Gastrocnemius medialis (tissue), 4 donors: ENCODE measurements around the gene ZBTB47. TPM values are rescaled to one million over a fixed set of nuclear protein-coding genes. Genes with fewer than 3 reads are reported as not detected.

ENCODE experiments used
- ATAC-seq, 2 donors: fragments of 150-250 bp; one replicate each; pipeline ENCODE4 v1.9.1; 2016
- DNase-seq, 2 donors: peaks; one replicate each; pipeline ENCODE4 v3.0.0-alpha.2; 2019
- H3K27ac ChIP-seq, 4 donors: fragments of 200-600 bp; sonication (generic); 1 replicate in 1 of 4; 2 replicates in 3 of 4; pipeline ENCODE4 v1.5.1; 2016 to 2018; ENCODE audit warnings: mild to moderate bottlenecking in 2 of 4, moderate library complexity in 1 of 4
- H3K27me3 ChIP-seq, 3 donors: fragments of 200-600 bp; sonication (generic) in 2 of 3; 1 replicate in 1 of 3; 2 replicates in 2 of 3; pipeline versions ENCODE4 v1.5.1 to v1.6.0; 2016 to 2019; ENCODE audit warnings: mild to moderate bottlenecking in 1 of 3, moderate library complexity in 1 of 3
- H3K36me3 ChIP-seq, 2 donors: fragments of 200-600 bp; sonication (generic) in 1 of 2; one replicate each; pipeline ENCODE4 v1.5.1; 2017 to 2018
- H3K4me1 ChIP-seq, 2 donors: fragments of 200-600 bp; sonication (generic) in 1 of 2; one replicate each; pipeline ENCODE4 v1.5.1; 2016 to 2017; ENCODE audit warnings: mild to moderate bottlenecking in 2 of 2
- H3K4me3 ChIP-seq, 4 donors: fragments of 200-600 bp; sonication (generic) in 3 of 4; 1 replicate in 1 of 4; 2 replicates in 3 of 4; pipeline ENCODE4 v1.5.1; 2016 to 2019; ENCODE audit warnings: mild to moderate bottlenecking in 2 of 4
- H3K9me3 ChIP-seq, 3 donors: fragments of 200-600 bp; sonication (generic) in 2 of 3; 1 replicate in 1 of 3; 2 replicates in 2 of 3; pipeline ENCODE4 v1.5.1; 2016 to 2019
- POLR2A ChIP-seq, 2 donors: fragments of 450-650 bp; IDR thresholded peaks; one replicate each; pipeline ENCODE4 v1.6.1; 2017; ENCODE audit warnings: antibody characterized with exemption in 2 of 2, mild to moderate bottlenecking in 2 of 2, moderate library complexity in 2 of 2
- in situ Hi-C, 4 donors: fragments of 200-750 bp; cut with MboI; loops; one replicate each; pipeline versions ENCODE4 v1.15.0 to v1.8.0; 2017; ENCODE audit warnings: low sequenced_read_pairs in 4 of 4
- intact Hi-C: fragments of 100-400 bp; cut with DNase I; formaldehyde crosslinking; loops from one replicate; pipeline ENCODE4 v1.15.1; 2023; ENCODE audit warnings: low total_unique reads
- total RNA-seq, 4 donors: library from RNA; depleted of rRNA; stranded (reverse); fragments of >200 nt; gene quantifications; one replicate each; pipeline versions ENCODE4 v1.1.0 to v1.2.3, GENCODE V29; 2016
- TF ChIP-seq, protein P1 (sequence below), 5 experiments: fragments of 450-650 bp in 3 of 5; fragments of 200-600 bp in 2 of 5; sonication (generic) in 2 of 5; IDR thresholded peaks in 4 of 5; conservative IDR thresholded peaks in 1 of 5; 1 replicate in 4 of 5; 2 replicates in 1 of 5; pipeline ENCODE4 v1.5.1; 2016 to 2019; ENCODE audit warnings: antibody characterized with exemption in 5 of 5, mild to moderate bottlenecking in 3 of 5, moderate library complexity in 3 of 5

The ZBTB47 gene
- total RNA-seq, 4 donors from 2014 or later, result 141 to 256 (median 167) TPM

DNA sequence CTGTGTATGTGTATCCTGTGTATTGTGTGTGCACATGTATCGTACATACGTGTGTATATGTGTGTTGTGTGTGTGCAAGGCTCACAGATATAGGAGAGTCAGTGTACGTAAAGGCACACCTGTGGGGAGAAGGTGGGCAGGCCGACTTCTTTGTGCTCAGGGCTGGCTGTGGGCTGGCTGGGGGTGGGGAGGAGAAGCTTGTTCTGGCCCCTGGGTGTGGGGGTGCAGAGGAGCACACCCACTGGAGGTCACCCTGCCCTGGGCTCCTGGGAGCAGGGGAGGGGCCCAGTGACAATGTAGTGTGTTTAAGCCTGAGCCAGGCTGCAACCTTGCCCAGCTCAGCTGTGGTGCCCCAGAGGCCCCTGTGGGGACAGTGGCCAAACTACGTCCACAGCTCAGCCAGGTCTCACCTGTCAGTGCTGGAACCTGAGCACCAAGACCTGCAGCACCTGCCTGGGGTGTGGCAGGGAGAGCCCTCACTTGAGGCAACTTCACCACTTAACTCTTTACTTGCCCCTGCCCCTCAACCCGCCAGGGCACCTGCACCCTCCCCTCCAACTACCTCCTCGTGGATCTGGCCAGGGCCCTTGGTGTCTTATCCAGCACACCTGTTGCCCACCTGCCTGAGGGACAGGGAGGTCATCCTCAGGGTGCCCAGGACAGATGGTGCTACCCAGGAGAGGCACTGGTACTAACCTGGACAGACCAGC is 51.7 kb downstream of the ZBTB47 start:
- ATAC-seq, result no peak
- no peaks in the 10 kb centered on the region for H3K27me3 ChIP-seq
- intact Hi-C loops, result no loop called here
- DNase-seq, result no peak
- no peaks in the 10 kb centered on the region for H3K36me3 ChIP-seq
- no peaks in the 10 kb centered on the region for H3K9me3 ChIP-seq
- in situ Hi-C loops, result no loop called here
- peak overlapping the region; percentile 94 to 100 (median 99) for H3K27ac ChIP-seq
- no peak overlapping the region for H3K4me3 ChIP-seq
- H3K4me1 ChIP-seq, result peaks cover 42 to 46% of the 10 kb centered on the region in 2 donors
- no peak for TF ChIP-seq POLR2A (IDR thresholded peaks at IDR 0.05)
- TF ChIP-seq, protein P1, sequence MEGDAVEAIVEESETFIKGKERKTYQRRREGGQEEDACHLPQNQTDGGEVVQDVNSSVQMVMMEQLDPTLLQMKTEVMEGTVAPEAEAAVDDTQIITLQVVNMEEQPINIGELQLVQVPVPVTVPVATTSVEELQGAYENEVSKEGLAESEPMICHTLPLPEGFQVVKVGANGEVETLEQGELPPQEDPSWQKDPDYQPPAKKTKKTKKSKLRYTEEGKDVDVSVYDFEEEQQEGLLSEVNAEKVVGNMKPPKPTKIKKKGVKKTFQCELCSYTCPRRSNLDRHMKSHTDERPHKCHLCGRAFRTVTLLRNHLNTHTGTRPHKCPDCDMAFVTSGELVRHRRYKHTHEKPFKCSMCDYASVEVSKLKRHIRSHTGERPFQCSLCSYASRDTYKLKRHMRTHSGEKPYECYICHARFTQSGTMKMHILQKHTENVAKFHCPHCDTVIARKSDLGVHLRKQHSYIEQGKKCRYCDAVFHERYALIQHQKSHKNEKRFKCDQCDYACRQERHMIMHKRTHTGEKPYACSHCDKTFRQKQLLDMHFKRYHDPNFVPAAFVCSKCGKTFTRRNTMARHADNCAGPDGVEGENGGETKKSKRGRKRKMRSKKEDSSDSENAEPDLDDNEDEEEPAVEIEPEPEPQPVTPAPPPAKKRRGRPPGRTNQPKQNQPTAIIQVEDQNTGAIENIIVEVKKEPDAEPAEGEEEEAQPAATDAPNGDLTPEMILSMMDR (IDR thresholded peaks at IDR 0.05 in 4 of 5, conservative IDR thresholded peaks at IDR 0.05 in 1 of 5), result no peak

- Histone ChIP-seq H3K36me3 (no peaks in the 10 kb centered on the region), H3K4me3 (no peak overlapping the region), H3K9me3 (no peaks in the 10 kb centered on the region), H3K4me1 (peaks cover 42 to 46% of the 10 kb centered on the region in 2 donors), H3K27me3 (no peaks in the 10 kb centered on the region), H3K27ac (peak overlapping the region; percentile 94 to 100 (median 99))
- ATAC-seq (no peak), DNase-seq (no peak)
- intact Hi-C loops, result no loop called here
- TF ChIP-seq, protein P1 (IDR thresholded peaks at IDR 0.05 in 4 of 5, conservative IDR thresholded peaks at IDR 0.05 in 1 of 5), result no peak
- no peak for TF ChIP-seq POLR2A (IDR thresholded peaks at IDR 0.05)
- in situ Hi-C loops, result no loop called here
These were observed 52.6 kb downstream of the ZBTB47 start for GRCh38 chr3:42705962-42706585.

DNA sequence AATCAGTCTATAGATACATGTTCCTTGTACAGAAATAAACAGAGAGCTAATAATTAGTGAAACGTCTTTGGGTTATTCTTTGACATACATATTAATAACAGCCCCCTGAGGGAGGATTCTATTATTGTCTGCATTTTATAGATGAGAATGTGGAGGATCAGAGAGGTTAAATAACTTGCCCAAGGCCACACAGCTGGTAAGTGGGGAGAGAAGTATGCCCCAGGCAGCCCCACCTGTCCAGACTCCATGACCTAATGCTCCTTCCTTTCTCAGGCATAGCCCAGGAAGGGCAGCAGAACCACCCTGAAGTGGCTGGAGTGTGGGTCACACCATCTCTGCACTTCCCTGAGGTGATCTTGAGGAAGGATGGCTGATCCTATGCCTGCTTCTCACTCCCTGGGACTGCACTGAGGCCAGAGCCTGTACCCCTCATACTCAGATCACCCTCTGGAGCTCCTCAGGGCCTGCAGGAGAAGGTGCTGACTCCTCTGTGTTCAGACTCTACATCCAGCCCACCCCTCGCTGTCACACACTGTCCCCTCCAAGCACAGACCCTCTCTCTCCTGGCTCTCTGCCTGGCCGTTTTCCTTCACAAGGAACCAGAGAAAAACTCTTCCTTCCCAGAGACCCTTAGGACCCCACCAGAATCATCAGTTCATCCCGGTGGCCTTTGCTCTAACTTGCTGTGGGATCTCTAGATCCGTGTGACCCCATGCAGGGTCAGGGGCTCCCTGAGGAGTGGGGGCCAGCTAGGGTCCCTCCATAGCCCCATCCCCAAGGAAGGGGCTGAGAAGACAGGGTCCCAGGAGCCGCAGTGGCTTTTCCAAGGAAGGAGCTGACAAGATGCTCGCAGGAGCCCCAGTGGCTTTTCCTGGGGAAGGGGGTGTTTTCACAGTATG is 53.5 kb downstream of the ZBTB47 start:
- no peak for DNase-seq
- in situ Hi-C loops, result no loop called here
- Histone ChIP-seq H3K9me3 (no peaks in the 10 kb centered on the region), H3K36me3 (no peaks in the 10 kb centered on the region), H3K4me3 (no peak overlapping the region), H3K27me3 (no peaks in the 10 kb centered on the region), H3K4me1 (peaks cover 40 to 46% of the 10 kb centered on the region in 2 donors), H3K27ac (peak overlapping the region; percentile 94 to 100 (median 99))
- TF ChIP-seq, protein P1 (IDR thresholded peaks at IDR 0.05 in 4 of 5, conservative IDR thresholded peaks at IDR 0.05 in 1 of 5), result no peak
- TF ChIP-seq POLR2A (IDR thresholded peaks at IDR 0.05), result no peak
- intact Hi-C loops, result no loop called here
- ATAC-seq, result no peak

GRCh38 chr3:42707620-42708355 is 54.3 kb downstream of the ZBTB47 start:
- Histone ChIP-seq H3K9me3 (no peaks in the 10 kb centered on the region), H3K36me3 (no peaks in the 10 kb centered on the region), H3K27me3 (no peaks in the 10 kb centered on the region), H3K4me1 (peaks cover 39 to 43% of the 10 kb centered on the region in 2 donors), H3K27ac (no peak overlapping the region), H3K4me3 (no peak overlapping the region)
- no peak for DNase-seq
- no peak for TF ChIP-seq POLR2A (IDR thresholded peaks at IDR 0.05)
- TF ChIP-seq, protein P1 (IDR thresholded peaks at IDR 0.05 in 4 of 5, conservative IDR thresholded peaks at IDR 0.05 in 1 of 5), result no peak
- ATAC-seq, result no peak
- intact Hi-C loops, result no loop called here
- in situ Hi-C loops, result no loop called here
